ENCODE data around the gene CST3.
"Not testable (repeated sequence)": the region's sequence is repeated elsewhere in the genome, so short reads cannot be mapped to it uniquely, and the experiment has no call there.

The CST3 gene, protein sequence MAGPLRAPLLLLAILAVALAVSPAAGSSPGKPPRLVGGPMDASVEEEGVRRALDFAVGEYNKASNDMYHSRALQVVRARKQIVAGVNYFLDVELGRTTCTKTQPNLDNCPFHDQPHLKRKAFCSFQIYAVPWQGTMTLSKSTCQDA

DNA sequence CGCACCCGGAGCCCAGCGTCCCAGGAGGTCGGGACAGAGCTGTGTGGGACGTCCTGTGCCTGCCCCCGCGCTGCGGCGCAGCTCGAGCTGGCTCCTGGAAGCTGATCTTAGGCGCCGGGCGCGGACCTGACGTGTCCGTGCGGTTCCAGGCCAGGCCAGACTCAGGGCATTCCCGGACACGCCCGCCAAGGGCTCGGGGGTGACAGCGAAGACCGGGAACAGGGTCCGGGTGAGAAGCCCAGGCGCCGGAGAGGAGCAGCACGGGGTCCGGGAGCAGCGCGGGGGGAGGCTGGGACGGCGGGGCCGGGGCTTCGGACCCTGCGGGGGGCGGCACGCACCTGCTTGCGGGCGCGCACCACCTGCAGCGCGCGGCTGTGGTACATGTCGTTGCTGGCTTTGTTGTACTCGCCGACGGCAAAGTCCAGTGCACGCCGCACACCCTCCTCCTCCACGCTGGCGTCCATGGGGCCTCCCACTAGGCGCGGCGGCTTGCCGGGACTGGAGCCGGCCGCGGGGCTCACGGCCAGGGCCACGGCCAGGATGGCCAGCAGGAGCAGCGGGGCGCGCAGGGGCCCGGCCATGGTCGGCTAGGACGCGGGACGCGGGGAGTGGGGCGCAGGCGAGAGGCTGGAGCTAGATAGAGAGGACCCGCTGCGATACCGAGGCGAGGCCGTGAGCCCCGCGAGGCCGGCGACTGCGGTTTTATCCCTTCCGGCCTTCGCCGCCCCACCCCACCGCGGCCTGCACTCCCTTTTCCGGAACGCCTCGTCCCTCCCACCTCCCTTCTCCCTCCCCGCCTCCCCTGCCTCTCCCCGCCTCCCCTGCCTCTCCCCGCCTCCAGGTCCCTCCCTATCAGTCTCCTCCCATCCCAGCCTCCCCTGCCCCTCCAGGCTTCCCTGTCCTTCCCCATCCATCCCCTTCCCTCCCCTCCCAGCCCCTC is at the start of gene CST3:
Gene CST3, minus strand, starts transcription at position 674 of the 940 bp plus-strand sequence. Its CDS starts 93 bp downstream, at position 581.
- Histone ChIP-seq H3K4me3 (ENCODE audit: low read depth, low read length) (peak within 1 kb of the TSS; percentile 80), H3K27ac (peak within 1 kb of the TSS; percentile 95), H3K27me3 (ENCODE audit: insufficient read depth, low read depth, severe bottlenecking) (no peaks in the 10 kb centered on the region), H3K36me3 (peaks cover 22% of the 10 kb centered on the region), H3K9me3 (ENCODE audit: severe bottlenecking) (no peaks in the 10 kb centered on the region)
- TF ChIP-seq, protein P1, sequence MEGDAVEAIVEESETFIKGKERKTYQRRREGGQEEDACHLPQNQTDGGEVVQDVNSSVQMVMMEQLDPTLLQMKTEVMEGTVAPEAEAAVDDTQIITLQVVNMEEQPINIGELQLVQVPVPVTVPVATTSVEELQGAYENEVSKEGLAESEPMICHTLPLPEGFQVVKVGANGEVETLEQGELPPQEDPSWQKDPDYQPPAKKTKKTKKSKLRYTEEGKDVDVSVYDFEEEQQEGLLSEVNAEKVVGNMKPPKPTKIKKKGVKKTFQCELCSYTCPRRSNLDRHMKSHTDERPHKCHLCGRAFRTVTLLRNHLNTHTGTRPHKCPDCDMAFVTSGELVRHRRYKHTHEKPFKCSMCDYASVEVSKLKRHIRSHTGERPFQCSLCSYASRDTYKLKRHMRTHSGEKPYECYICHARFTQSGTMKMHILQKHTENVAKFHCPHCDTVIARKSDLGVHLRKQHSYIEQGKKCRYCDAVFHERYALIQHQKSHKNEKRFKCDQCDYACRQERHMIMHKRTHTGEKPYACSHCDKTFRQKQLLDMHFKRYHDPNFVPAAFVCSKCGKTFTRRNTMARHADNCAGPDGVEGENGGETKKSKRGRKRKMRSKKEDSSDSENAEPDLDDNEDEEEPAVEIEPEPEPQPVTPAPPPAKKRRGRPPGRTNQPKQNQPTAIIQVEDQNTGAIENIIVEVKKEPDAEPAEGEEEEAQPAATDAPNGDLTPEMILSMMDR (IDR thresholded peaks at IDR 0.05; ENCODE audit: low read depth, low read length), result no peak
- peak; percentile 94 for DNase-seq

DNA sequence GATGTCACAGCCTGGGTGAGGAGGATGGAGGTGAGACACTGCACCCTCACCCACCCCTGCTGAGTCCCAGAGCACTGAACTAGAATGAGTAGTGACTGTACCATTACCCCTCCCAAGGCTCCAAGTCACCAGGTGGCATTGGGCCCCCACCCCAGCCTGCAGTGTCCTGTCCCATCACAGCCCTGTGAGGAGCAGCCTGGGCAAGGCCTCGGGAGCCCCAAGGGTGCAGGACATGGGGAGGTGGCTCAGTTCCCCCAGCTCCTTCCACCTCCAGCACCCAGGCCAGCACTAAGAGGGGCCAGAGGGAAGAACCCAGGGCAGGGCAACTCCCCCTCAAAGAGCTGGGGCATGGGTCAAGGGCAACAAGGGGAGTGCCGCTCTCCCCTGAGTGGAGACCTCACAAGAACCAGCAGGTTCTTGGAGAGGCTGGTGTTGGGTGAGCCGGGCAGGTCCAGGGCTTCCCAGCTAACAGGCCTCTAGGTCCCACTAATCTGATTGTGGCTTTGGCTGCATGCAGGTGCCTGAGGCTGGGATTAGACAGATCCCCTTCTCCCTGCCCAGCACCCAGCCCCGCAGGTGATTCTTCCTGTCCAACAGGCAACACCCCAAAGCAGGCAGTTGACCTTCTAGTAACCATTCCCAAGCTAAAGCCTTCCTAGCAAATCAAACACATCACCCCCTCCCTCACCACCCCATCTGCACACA is 48.4 kb upstream of the CST3 start:
- TF ChIP-seq, protein P1 (IDR thresholded peaks at IDR 0.05; ENCODE audit: low read depth, low read length), result no peak
- H3K27me3 ChIP-seq (ENCODE audit: insufficient read depth, low read depth, severe bottlenecking), result no peaks in the 10 kb centered on the region
- H3K36me3 ChIP-seq, result no peaks in the 10 kb centered on the region
- peak; percentile 59 for DNase-seq
- H3K27ac ChIP-seq, result no peak overlapping the region
- H3K9me3 ChIP-seq (ENCODE audit: severe bottlenecking), result no peaks in the 10 kb centered on the region
- H3K4me3 ChIP-seq (ENCODE audit: low read depth, low read length), result no peak overlapping the region

DNA sequence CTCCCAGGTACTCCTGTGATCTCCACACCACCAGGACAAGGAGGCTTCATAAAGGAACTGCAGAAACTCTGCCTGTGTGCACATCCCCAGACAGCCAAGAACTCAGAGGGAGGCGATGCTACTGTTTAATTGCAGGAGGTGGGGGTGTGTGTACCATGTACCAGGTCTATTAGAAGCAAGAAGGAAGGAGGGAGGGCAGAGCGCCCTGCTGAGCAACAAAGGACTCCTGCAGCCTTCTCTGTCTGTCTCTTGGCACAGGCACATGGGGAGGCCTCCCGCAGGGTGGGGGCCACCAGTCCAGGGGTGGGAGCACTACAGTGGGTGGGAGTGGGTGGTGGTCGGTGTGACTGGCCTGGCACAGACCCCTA is 47.8 kb upstream of the CST3 start:
- DNase-seq; H3K9me3 ChIP-seq (ENCODE audit: severe bottlenecking); H3K4me3 ChIP-seq (ENCODE audit: low read depth, low read length); H3K27ac ChIP-seq; H3K27me3 ChIP-seq (ENCODE audit: insufficient read depth, low read depth, severe bottlenecking); H3K36me3 ChIP-seq: not testable (repeated sequence)

DNA sequence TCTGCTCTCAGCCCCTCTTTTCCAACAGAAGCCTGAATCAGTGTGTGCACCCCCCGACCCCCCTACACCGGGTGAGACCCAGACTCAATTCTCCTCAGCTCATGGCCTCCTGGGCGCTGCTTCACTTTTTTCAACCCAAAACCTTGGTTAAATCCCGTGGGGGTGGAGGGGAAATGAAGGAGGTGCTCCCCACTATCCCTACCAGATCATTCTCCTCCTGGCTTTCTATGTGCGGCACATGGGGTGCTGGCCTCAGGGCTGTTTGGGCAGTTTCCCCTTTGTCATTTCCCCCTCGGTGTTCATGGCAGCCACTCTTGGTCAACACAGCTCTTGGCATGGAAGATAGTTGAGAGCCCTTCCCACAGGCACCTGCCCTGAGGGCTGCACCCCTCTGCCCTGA is 46.5 kb upstream of the CST3 start:
- no peaks in the 10 kb centered on the region for H3K27me3 ChIP-seq (ENCODE audit: insufficient read depth, low read depth, severe bottlenecking)
- no peaks in the 10 kb centered on the region for H3K9me3 ChIP-seq (ENCODE audit: severe bottlenecking)
- H3K36me3 ChIP-seq, result no peaks in the 10 kb centered on the region
- DNase-seq, result no peak
- H3K27ac ChIP-seq, result no peak overlapping the region
- H3K4me3 ChIP-seq (ENCODE audit: low read depth, low read length), result no peak overlapping the region
- TF ChIP-seq, protein P1 (IDR thresholded peaks at IDR 0.05; ENCODE audit: low read depth, low read length), result no peak

DNA sequence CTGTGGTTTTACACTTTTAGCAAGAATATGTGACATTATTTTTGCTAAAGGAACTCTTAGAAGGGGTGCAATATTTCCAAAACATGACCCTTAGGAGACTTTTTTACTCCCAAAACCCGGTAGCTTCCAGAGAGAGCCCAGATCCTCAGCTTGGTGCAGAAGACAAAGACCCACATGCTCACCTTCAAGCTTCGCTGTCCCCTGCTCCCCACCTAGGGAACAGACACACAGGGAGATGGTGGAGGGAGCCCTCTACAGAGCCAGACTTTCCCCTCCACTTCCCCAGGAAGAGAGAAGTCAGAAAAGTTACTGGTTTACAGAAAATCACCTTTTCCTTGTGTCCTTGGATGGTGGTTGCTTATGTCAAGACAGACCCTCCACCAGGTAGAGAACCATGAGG is 46.1 kb upstream of the CST3 start:
- no peak for DNase-seq
- H3K27me3 ChIP-seq (ENCODE audit: insufficient read depth, low read depth, severe bottlenecking), result no peaks in the 10 kb centered on the region
- H3K9me3 ChIP-seq (ENCODE audit: severe bottlenecking), result no peaks in the 10 kb centered on the region
- TF ChIP-seq, protein P1 (IDR thresholded peaks at IDR 0.05; ENCODE audit: low read depth, low read length), result no peak
- H3K27ac ChIP-seq, result no peak overlapping the region
- no peak overlapping the region for H3K4me3 ChIP-seq (ENCODE audit: low read depth, low read length)
- H3K36me3 ChIP-seq, result no peaks in the 10 kb centered on the region

DNA sequence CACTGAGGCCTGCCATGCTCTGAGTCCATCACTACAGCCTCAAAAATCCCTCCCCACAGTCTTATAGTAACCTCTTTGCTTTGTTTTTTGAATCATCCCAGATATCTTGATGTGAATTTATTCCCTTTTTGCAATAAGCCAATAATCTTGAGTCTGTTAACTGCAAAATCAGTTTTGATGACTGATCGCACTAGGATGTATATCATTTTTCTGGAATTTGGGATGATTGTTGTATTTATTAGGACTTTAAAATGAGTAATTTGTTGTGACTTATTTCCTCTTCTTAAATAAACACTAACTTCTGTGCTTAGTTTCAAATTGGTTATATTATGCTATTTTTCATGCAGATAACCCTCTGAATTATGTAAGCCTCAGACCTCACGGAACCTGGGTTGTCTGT is 45.5 kb upstream of the CST3 start:
- H3K9me3 ChIP-seq (ENCODE audit: severe bottlenecking), result no peaks in the 10 kb centered on the region
- DNase-seq, result no peak
- TF ChIP-seq, protein P1 (IDR thresholded peaks at IDR 0.05; ENCODE audit: low read depth, low read length), result no peak
- H3K4me3 ChIP-seq (ENCODE audit: low read depth, low read length), result no peak overlapping the region
- H3K36me3 ChIP-seq, result no peaks in the 10 kb centered on the region
- H3K27me3 ChIP-seq (ENCODE audit: insufficient read depth, low read depth, severe bottlenecking), result no peaks in the 10 kb centered on the region
- H3K27ac ChIP-seq, result no peak overlapping the region
